ENCODE results near the gene SOST.

DNA sequence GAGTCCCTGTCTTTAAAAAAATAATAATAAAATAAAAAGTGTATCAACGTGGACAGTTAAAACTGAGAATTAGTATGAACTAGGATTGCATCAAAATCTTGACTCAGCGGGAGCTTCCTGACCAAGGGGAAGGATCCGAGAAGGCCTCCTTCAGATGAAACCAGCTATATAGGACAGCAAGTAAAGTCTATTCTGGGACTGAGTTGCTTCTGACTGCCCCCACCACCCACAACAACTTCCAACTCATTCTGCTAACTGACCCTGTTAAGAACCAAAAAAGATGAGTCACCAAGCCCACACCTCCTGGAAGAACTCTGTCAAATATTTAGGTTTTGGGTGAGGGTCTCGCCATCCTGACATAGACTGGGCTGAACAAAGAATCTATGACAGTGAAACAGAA lies 49.5 kb upstream of the SOST start:
- TF ChIP-seq, protein P1, sequence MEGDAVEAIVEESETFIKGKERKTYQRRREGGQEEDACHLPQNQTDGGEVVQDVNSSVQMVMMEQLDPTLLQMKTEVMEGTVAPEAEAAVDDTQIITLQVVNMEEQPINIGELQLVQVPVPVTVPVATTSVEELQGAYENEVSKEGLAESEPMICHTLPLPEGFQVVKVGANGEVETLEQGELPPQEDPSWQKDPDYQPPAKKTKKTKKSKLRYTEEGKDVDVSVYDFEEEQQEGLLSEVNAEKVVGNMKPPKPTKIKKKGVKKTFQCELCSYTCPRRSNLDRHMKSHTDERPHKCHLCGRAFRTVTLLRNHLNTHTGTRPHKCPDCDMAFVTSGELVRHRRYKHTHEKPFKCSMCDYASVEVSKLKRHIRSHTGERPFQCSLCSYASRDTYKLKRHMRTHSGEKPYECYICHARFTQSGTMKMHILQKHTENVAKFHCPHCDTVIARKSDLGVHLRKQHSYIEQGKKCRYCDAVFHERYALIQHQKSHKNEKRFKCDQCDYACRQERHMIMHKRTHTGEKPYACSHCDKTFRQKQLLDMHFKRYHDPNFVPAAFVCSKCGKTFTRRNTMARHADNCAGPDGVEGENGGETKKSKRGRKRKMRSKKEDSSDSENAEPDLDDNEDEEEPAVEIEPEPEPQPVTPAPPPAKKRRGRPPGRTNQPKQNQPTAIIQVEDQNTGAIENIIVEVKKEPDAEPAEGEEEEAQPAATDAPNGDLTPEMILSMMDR (IDR thresholded peaks at IDR 0.05): no peak
- TF ChIP-seq EZH2 (IDR thresholded peaks at IDR 0.05; ENCODE audit: borderline replicate concordance, insufficient read depth, low read depth, low read length, poor library complexity, severe bottlenecking): no peak

All from B cell (primary cell).